ENCODE measurements around the gene CST4.

CST4 gene

DNA sequence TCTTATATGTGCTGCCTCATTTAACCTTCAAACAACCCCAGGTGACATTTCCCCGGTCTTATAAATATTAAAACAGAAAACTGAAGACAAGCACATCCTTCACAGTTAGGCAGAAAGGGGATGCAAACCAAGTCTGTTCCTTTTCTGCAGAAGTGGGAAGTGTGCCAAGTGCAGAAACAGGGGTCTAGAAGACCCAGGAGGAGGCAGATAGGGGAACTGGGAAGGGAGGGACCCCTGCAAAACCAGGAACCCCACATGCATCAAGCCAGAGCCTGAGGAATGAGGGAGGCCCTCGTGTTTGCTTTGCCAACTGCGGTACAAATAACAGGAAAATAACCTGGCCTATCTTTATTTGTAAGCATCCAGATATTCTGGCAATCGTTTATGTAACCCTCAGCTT is 34.1 kb downstream of the CST4 start:
- DNase-seq (ENCODE audit: insufficient read length, low spot score) (no peak), FAIRE-seq (no peak)
- TF ChIP-seq PAX5 (IDR thresholded peaks at IDR 0.05; ENCODE audit: insufficient read depth, low read length, severe bottlenecking) (no peak), POLR2AphosphoS5 (IDR thresholded peaks at IDR 0.05; ENCODE audit: low read depth, low read length) (no peak), POU2F2 (IDR thresholded peaks at IDR 0.05; ENCODE audit: low read depth, low read length) (no peak), POLR2A (IDR thresholded peaks at IDR 0.05; ENCODE audit: low read depth, low read length) (no peak), SPI1 (IDR thresholded peaks at IDR 0.05; ENCODE audit: low read depth, low read length) (no peak), TAF1 (IDR thresholded peaks at IDR 0.05; ENCODE audit: low read depth, low read length) (no peak)

DNA sequence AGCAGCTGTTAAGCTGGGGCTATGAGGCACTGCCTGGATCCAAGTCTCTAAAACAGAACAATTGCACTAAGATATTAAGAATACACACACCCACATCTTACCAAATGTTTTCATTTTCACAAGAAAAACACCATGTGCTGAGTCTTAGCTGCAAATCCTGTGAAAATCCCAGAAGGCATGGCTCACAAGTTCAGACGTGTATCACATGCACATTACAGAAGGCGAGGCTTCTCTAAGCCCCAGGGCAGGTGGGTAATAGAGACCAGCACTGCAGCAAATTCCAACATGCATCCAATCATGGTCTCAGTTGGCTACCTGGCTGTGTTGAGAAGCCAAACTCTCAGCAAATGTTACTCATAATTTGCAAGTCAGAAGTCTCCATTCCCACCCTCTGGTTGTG is 34.8 kb downstream of the CST4 start:
- DNase-seq (ENCODE audit: insufficient read length, low spot score) (no peak), FAIRE-seq (peak; percentile 28)
- no peak for TF ChIP-seq TAF1 (IDR thresholded peaks at IDR 0.05; ENCODE audit: low read depth, low read length)
- TF ChIP-seq POLR2A (IDR thresholded peaks at IDR 0.05; ENCODE audit: low read depth, low read length), result no peak
- no peak for TF ChIP-seq POLR2AphosphoS5 (IDR thresholded peaks at IDR 0.05; ENCODE audit: low read depth, low read length)
- no peak for TF ChIP-seq SPI1 (IDR thresholded peaks at IDR 0.05; ENCODE audit: low read depth, low read length)
- TF ChIP-seq PAX5 (IDR thresholded peaks at IDR 0.05; ENCODE audit: insufficient read depth, low read length, severe bottlenecking), result no peak
- no peak for TF ChIP-seq POU2F2 (IDR thresholded peaks at IDR 0.05; ENCODE audit: low read depth, low read length)

DNA sequence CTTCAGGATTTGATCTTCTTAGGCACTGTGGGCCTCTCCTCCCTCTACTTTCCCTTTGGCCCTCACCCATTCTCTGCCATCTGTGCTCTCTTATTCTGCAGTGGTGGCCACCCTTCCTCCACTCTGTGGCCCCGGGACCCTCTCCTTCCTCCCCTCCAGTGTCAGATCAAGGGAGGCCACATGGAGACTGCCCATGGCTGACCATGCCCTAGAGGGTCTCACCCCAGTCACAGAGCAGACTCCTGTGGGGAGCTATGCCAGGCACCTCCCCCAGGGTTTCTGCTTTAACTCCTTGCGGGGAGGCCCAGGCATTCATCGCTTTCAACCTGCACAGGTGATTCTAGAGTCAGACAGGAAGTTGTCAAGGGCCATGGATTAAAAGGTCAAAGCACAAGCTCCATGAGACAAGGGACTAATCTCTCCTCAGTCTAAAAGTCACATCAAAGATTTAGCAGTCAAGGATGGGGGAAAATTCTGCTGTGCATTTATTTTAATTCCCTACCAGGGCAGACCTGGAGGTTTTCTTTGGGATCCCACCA is 35.4 kb downstream of the CST4 start:
- DNase-seq (ENCODE audit: insufficient read length, low spot score) (no peak), FAIRE-seq (no peak)
- no peak for TF ChIP-seq POLR2A (IDR thresholded peaks at IDR 0.05; ENCODE audit: low read depth, low read length)
- TF ChIP-seq POLR2AphosphoS5 (IDR thresholded peaks at IDR 0.05; ENCODE audit: low read depth, low read length), result no peak

DNA sequence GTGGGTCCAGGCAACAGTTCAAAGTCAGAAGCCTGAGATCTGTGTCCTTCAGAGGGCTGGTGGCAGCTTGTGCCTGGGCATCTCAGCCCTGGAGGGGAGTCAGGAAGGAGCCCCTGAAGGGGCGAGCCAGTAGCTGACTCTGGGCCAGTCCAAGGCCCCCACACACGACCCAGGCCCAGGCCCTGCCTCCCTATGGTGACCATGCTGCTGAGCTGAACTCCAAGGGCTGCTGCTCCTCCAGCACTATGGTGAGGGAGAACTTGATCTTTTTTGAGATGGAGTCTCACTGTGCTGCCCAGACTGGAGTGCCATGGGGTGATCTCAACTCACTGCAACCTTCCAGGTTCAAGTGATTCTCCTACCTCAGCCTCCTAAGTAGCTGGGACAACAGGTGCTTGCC is 35.9 kb downstream of the CST4 start:
- FAIRE-seq (no peak), DNase-seq (ENCODE audit: insufficient read length, low spot score) (no peak)
- TF ChIP-seq POU2F2 (IDR thresholded peaks at IDR 0.05; ENCODE audit: low read depth, low read length), result no peak
- TF ChIP-seq TAF1 (IDR thresholded peaks at IDR 0.05; ENCODE audit: low read depth, low read length), result no peak
- TF ChIP-seq POLR2A (IDR thresholded peaks at IDR 0.05; ENCODE audit: low read depth, low read length), result no peak
- TF ChIP-seq PAX5 (IDR thresholded peaks at IDR 0.05; ENCODE audit: insufficient read depth, low read length, severe bottlenecking), result no peak
- no peak for TF ChIP-seq POLR2AphosphoS5 (IDR thresholded peaks at IDR 0.05; ENCODE audit: low read depth, low read length)
- no peak for TF ChIP-seq SPI1 (IDR thresholded peaks at IDR 0.05; ENCODE audit: low read depth, low read length)

DNA sequence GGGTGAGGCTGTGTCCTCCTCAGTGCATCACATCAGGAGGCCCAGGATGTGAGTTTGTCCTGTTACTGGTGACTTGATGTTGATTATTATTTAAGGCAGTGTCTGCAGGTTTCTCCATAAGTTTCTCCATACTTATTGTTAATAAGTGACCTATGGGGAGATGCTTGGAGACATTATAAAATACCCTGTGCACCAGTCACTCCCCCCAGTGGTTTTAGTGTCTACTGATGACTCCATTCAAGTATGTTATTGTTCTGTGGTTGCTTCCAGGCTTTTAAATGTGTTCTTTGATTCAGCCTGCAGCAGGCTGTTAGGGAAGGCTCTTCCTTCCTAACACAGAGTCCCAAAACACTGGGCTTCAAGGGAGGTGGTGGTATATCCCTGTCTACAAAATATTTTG is 36.5 kb downstream of the CST4 start:
- TF ChIP-seq POLR2AphosphoS5 (IDR thresholded peaks at IDR 0.05; ENCODE audit: low read depth, low read length), result no peak
- no peak for TF ChIP-seq TAF1 (IDR thresholded peaks at IDR 0.05; ENCODE audit: low read depth, low read length)
- no peak for TF ChIP-seq PAX5 (IDR thresholded peaks at IDR 0.05; ENCODE audit: insufficient read depth, low read length, severe bottlenecking)
- no peak for TF ChIP-seq POLR2A (IDR thresholded peaks at IDR 0.05; ENCODE audit: low read depth, low read length)
- TF ChIP-seq POU2F2 (IDR thresholded peaks at IDR 0.05; ENCODE audit: low read depth, low read length), result no peak
- no peak for TF ChIP-seq SPI1 (IDR thresholded peaks at IDR 0.05; ENCODE audit: low read depth, low read length)
- DNase-seq (ENCODE audit: insufficient read length, low spot score) (no peak), FAIRE-seq (no peak)

DNA sequence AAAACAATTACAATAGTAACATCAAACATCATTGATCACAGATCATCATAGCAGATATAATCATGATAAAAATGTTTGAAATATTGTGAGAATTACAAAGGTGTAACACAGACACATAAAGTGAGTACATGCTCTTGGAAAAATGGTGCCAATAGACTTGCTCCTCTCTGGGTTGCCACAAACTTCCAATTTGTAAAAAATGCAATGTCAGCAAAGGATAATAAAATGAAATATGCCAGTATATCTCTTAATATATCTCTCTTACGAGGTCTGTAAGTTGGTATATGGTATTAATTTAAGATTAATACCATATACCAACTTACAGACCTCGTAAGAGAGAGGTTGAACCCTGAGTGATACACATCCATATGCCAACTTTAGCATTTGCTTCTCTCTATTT is 37.7 kb downstream of the CST4 start:
- DNase-seq (ENCODE audit: insufficient read length, low spot score), result no peak
- no peak for FAIRE-seq
- no peak for TF ChIP-seq POU2F2 (IDR thresholded peaks at IDR 0.05; ENCODE audit: low read depth, low read length)
- no peak for TF ChIP-seq TAF1 (IDR thresholded peaks at IDR 0.05; ENCODE audit: low read depth, low read length)
- no peak for TF ChIP-seq SPI1 (IDR thresholded peaks at IDR 0.05; ENCODE audit: low read depth, low read length)
- no peak for TF ChIP-seq PAX5 (IDR thresholded peaks at IDR 0.05; ENCODE audit: insufficient read depth, low read length, severe bottlenecking)
- TF ChIP-seq POLR2A (IDR thresholded peaks at IDR 0.05; ENCODE audit: low read depth, low read length), result no peak
- TF ChIP-seq POLR2AphosphoS5 (IDR thresholded peaks at IDR 0.05; ENCODE audit: low read depth, low read length), result no peak

DNA sequence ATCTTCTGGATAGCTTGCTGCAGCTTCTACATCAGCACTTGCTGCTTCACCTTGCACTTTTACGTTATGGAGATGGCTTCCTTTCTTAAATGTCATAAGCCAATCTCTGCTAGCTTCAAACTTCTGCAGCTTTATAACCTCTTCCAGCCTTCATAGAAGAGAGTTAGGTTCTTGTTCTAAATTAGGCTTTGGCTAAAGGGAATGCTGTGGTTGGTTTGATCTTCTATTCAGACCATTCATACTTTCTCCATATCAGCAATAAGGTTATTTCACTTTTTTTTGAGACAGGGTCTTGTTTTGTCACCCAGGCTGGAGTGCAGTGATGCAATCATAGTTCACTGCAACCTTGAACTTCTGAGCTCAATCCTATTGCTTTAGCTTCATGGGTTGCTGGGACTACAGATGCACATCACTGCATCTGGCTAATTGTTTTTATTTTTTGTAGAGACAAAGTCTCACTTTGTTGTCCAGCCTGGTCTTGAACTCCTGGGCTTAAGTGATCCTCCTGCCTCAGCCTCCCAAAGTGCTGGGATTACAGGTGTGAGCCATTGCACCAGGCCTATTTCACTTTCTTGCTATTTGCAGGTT is 38.9 kb downstream of the CST4 start:
- DNase-seq (ENCODE audit: insufficient read length, low spot score) (no peak), FAIRE-seq (no peak)
- no peak for TF ChIP-seq PAX5 (IDR thresholded peaks at IDR 0.05; ENCODE audit: insufficient read depth, low read length, severe bottlenecking)

DNA sequence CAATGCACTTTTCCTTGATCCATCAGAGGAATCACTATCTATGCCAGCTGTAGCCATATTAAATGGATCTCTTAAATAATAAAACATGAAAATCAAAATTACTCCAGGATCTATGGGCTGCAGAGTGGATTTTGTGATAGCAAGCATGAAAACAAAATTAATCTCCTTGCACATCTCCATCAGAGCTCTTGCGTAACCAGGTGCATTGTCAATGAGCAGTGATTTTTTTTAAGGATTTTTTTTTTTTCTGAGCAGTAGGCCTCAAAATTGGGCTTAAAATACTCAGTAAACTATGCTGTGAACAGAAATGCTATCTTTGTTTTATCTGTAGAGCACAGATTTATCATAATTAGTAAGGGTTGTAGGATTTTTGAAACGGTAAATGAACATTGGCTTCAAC is 39.6 kb downstream of the CST4 start:
- no peak for DNase-seq (ENCODE audit: insufficient read length, low spot score)
- no peak for FAIRE-seq
- TF ChIP-seq PAX5 (IDR thresholded peaks at IDR 0.05; ENCODE audit: insufficient read depth, low read length, severe bottlenecking) (no peak), POLR2A (IDR thresholded peaks at IDR 0.05; ENCODE audit: low read depth, low read length) (no peak), SPI1 (IDR thresholded peaks at IDR 0.05; ENCODE audit: low read depth, low read length) (no peak), TAF1 (IDR thresholded peaks at IDR 0.05; ENCODE audit: low read depth, low read length) (no peak), POU2F2 (IDR thresholded peaks at IDR 0.05; ENCODE audit: low read depth, low read length) (no peak), POLR2AphosphoS5 (IDR thresholded peaks at IDR 0.05; ENCODE audit: low read depth, low read length) (no peak)

DNA sequence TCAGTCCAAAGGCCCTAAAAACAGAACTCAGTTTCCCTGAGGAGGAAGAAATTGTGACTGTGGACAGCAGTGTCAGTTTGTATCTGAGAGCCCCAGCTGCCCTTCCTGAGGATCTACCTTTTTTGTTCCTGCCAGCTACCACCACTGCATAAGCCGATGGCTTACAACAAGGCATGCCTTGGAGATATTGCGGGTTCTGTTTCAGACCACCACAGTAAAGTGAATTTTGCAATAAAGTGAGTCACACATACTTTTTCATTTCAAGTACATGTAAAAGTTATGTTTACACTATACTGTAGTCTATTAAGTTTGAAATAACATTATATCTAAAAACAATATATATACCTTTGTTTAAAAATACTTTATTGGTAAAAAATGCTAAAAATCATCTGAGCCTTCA is 41.5 kb downstream of the CST4 start:
- TF ChIP-seq POLR2A (IDR thresholded peaks at IDR 0.05; ENCODE audit: low read depth, low read length), result no peak
- no peak for TF ChIP-seq PAX5 (IDR thresholded peaks at IDR 0.05; ENCODE audit: insufficient read depth, low read length, severe bottlenecking)
- no peak for TF ChIP-seq POLR2AphosphoS5 (IDR thresholded peaks at IDR 0.05; ENCODE audit: low read depth, low read length)
- DNase-seq (ENCODE audit: insufficient read length, low spot score) (no peak), FAIRE-seq (no peak)

DNA sequence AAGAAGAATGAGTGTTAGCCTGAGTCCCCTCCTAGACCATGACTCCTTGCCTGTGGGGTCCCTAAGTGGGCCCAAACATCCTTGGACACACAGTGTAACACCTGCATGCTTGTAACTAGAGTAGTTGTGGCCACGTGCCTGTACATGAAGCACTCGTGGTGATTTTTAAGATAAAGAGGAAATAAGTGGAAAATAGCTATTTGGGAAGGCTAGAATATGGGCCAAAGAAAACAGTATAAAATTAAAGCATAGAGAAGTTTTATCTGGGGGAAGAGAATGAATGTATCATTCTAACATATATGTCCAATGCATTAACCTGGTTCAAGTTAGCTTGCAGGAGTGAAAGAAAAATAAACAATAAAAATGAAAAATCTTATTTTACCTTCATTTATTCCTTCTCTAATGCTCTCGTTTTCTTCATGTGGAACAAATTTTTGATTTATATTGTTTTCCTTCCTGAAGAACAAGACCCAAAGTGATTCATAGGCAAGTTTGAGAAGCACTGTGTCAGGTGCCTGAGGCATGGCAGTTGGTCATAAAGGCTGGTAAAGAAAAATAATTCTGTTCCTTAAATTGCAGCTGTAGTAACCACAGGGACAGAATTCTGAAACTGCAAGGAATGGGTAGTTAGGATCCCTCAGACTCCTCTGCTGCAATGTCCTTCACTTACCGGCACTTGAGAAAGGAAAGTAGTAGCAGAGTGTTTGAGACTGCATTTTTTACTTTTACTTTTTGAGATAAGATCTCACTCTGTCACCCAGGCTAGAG is 42.5 kb downstream of the CST4 start:
- FAIRE-seq (no peak), DNase-seq (ENCODE audit: insufficient read length, low spot score) (no peak)
- TF ChIP-seq TAF1 (IDR thresholded peaks at IDR 0.05; ENCODE audit: low read depth, low read length), result no peak
- TF ChIP-seq POU2F2 (IDR thresholded peaks at IDR 0.05; ENCODE audit: low read depth, low read length), result no peak
- no peak for TF ChIP-seq POLR2AphosphoS5 (IDR thresholded peaks at IDR 0.05; ENCODE audit: low read depth, low read length)
- TF ChIP-seq POLR2A (IDR thresholded peaks at IDR 0.05; ENCODE audit: low read depth, low read length), result no peak
- no peak for TF ChIP-seq PAX5 (IDR thresholded peaks at IDR 0.05; ENCODE audit: insufficient read depth, low read length, severe bottlenecking)
- no peak for TF ChIP-seq SPI1 (IDR thresholded peaks at IDR 0.05; ENCODE audit: low read depth, low read length)

All from GM12891 (cell line).